Endodermal cell (in vitro differentiated cells): ENCODE measurements around the gene PSEN2. TPM values are rescaled to one million over a fixed set of nuclear protein-coding genes. Genes with fewer than 3 reads are reported as not detected.

Source experiments
- DNase-seq: peaks from one replicate; pipeline ENCODE4 v3.0.0-alpha.2; 2017
- H3K27ac ChIP-seq: 2 replicates; pipeline ENCODE4 v1.5.1; 2013; ENCODE audit warnings: mild to moderate bottlenecking, low read depth, low read length, moderate library complexity
- H3K27me3 ChIP-seq: 2 replicates; pipeline ENCODE4 v1.6.1; 2013; ENCODE audit warnings: mild to moderate bottlenecking, low read length, moderate library complexity; ENCODE audit not compliant: insufficient read depth, control insufficient read depth, poor library complexity, severe bottlenecking
- H3K36me3 ChIP-seq: 2 replicates; pipeline ENCODE4 v1.7.0; 2013; ENCODE audit warnings: mild to moderate bottlenecking, low read length, moderate library complexity; ENCODE audit not compliant: control insufficient read depth, insufficient read depth
- H3K4me1 ChIP-seq: one replicate; pipeline ENCODE4 v1.7.0; 2013; ENCODE audit warnings: low read length; ENCODE audit not compliant: control insufficient read depth, insufficient read depth
- H3K4me3 ChIP-seq: 2 replicates; pipeline ENCODE4 v1.5.1; 2013; ENCODE audit warnings: mild to moderate bottlenecking, low read length, moderate library complexity
- H3K9ac ChIP-seq: 2 replicates; pipeline ENCODE4 v1.6.1; 2013; ENCODE audit warnings: mild to moderate bottlenecking, low read length, moderate library complexity; ENCODE audit not compliant: poor library complexity, severe bottlenecking; ENCODE audit errors: extremely low read depth
- H3K9me3 ChIP-seq: 2 replicates; pipeline ENCODE4 v1.6.1; 2013; ENCODE audit warnings: mild to moderate bottlenecking, low read length, moderate library complexity; ENCODE audit not compliant: control insufficient read depth
- H3K27ac Mint-ChIP-seq: 2 replicates; pipeline ENCODE4 v1.8.0; 2020; ENCODE audit warnings: mixed read lengths
- H3K27me3 Mint-ChIP-seq: 2 replicates; pipeline ENCODE4 v1.8.0; 2021; ENCODE audit warnings: mild to moderate bottlenecking, mixed read lengths; ENCODE audit not compliant: insufficient read depth
- H3K36me3 Mint-ChIP-seq: 2 replicates; pipeline ENCODE4 v1.8.0; 2020; ENCODE audit warnings: low read depth, mixed read lengths
- H3K4me1 Mint-ChIP-seq: 2 replicates; pipeline ENCODE4 v1.8.0; 2020; ENCODE audit warnings: mixed read lengths
- H3K4me3 Mint-ChIP-seq: 2 replicates; pipeline ENCODE4 v1.8.0; 2020; ENCODE audit warnings: mild to moderate bottlenecking, moderate library complexity, mixed read lengths
- H3K9me3 Mint-ChIP-seq: 2 replicates; pipeline ENCODE4 v1.8.0; 2020; ENCODE audit warnings: mild to moderate bottlenecking, mixed read lengths
- CTCF ChIP-seq: fragments of 200-600 bp; sonication (generic); conservative IDR thresholded peaks from 2 replicates; pipeline ENCODE4 v1.5.0; 2021; ENCODE audit warnings: antibody characterized with exemption, mild to moderate bottlenecking
- WGBS, 2 experiments: methylation state at CpG; one replicate each; pipeline versions ENCODE4 v1.1.5 to v1.1.7; 2013; ENCODE audit warnings: missing lambda C conversion rate in 2 of 2, mixed read lengths in 1 of 2; ENCODE audit not compliant: insufficient coverage in 1 of 2, insufficient read length in 1 of 2; 5-methylcytosine and 5-hydroxymethylcytosine counted together
- total RNA-seq, 2 donors: library from RNA; stranded (reverse); fragmentation: NEBNext Ultra II Directional in 1 of 2; extraction: Animal tissue kit (Norgen Biotek cat#: 25700) in 1 of 2; gene quantifications; 2 replicates in 1 of 2; 3 replicates in 1 of 2; pipeline ENCODE4 v1.2.1, GENCODE V29; 2021

Gene PSEN2
- total RNA-seq, 2 donors from 2014 or later: 21.5 to 25.2 TPM

GRCh38 chr1:226894826-226895225 is 24.4 kb downstream of the PSEN2 start:
- Histone ChIP-seq H3K4me1 (no peaks in the 10 kb centered on the region), H3K9me3 (no peaks in the 10 kb centered on the region), H3K27ac (no peak overlapping the region), H3K9ac (no peak overlapping the region), H3K4me3 (no peak overlapping the region), H3K27me3 (no peaks in the 10 kb centered on the region), H3K36me3 (peaks cover 22% of the 10 kb centered on the region)
- no peak for DNase-seq
- no peak for TF ChIP-seq CTCF
- Mint-ChIP-seq H3K27me3 (no peaks in the 10 kb centered on the region), H3K4me3 (no peak overlapping the region), H3K27ac (no peak overlapping the region), H3K36me3 (peaks cover 51% of the 10 kb centered on the region), H3K4me1 (no peaks in the 10 kb centered on the region), H3K9me3 (no peaks in the 10 kb centered on the region)
- WGBS, 2 experiments: 88% methylated on average over 3 of the region's 3 CpGs; no CpG with 5 or more reads in 1 of the 2 experiments

GRCh38 chr1:226895644-226896043 is 25.2 kb downstream of the PSEN2 start:
- H3K4me3 ChIP-seq: no peak overlapping the region
- peaks cover 22% of the 10 kb centered on the region for H3K36me3 ChIP-seq
- H3K27me3 Mint-ChIP-seq: no peaks in the 10 kb centered on the region
- no peaks in the 10 kb centered on the region for H3K4me1 Mint-ChIP-seq
- H3K27ac ChIP-seq: no peak overlapping the region
- no peak overlapping the region for H3K4me3 Mint-ChIP-seq
- H3K36me3 Mint-ChIP-seq: peaks cover 57% of the 10 kb centered on the region
- WGBS, 2 experiments: 85 to 100% methylated on average over 9 to 11 of the region's 11 CpGs
- no peak for DNase-seq
- H3K27ac Mint-ChIP-seq: no peak overlapping the region
- H3K9me3 Mint-ChIP-seq: no peaks in the 10 kb centered on the region
- no peak overlapping the region for H3K9ac ChIP-seq
- H3K4me1 ChIP-seq: no peaks in the 10 kb centered on the region
- H3K9me3 ChIP-seq: no peaks in the 10 kb centered on the region
- H3K27me3 ChIP-seq: no peaks in the 10 kb centered on the region
- no peak for TF ChIP-seq CTCF

GRCh38 chr1:226898246-226898645 is 27.8 kb downstream of the PSEN2 start:
- Histone ChIP-seq H3K27ac (no peak overlapping the region), H3K9ac (no peak overlapping the region), H3K9me3 (no peaks in the 10 kb centered on the region), H3K27me3 (no peaks in the 10 kb centered on the region), H3K4me3 (no peak overlapping the region), H3K36me3 (peaks cover 26% of the 10 kb centered on the region), H3K4me1 (no peaks in the 10 kb centered on the region)
- Mint-ChIP-seq H3K27ac (no peak overlapping the region), H3K4me1 (no peaks in the 10 kb centered on the region), H3K9me3 (no peaks in the 10 kb centered on the region), H3K36me3 (peaks cover 45% of the 10 kb centered on the region), H3K4me3 (no peak overlapping the region), H3K27me3 (no peaks in the 10 kb centered on the region)
- WGBS, 2 experiments: 80 to 97% methylated on average over 1 to 3 of the region's 3 CpGs
- DNase-seq: no peak
- TF ChIP-seq CTCF: no peak
